ENCODE measurements around the gene CRIM1.

GRCh38 chr2:36461039-36461681 lies 105.6 kb downstream of the CRIM1 start:
- TF ChIP-seq POLR2A (IDR thresholded peaks at IDR 0.05): no peak
- no peak for TF ChIP-seq CTCF (IDR thresholded peaks at IDR 0.05)
- TF ChIP-seq EP300 (IDR thresholded peaks at IDR 0.05): peak; percentile 47 to 60

Measured in tibial nerve (tissue), 4 donors.